Cerebellar cortex (tissue), 1 donor: ENCODE results near the gene KRT35.
"Not testable (repeated sequence)": the region's sequence is repeated elsewhere in the genome, so short reads cannot be mapped to it uniquely, and the experiment has no call there.

Experiments used
- DNase-seq: peaks from one replicate; pipeline ENCODE4 v3.0.0-alpha.2; 2015; ENCODE audit warnings: low spot score

KRT35 gene

GRCh38 chr17:41453066-41453465 lies 27.9 kb downstream of the KRT35 start:
- DNase-seq, result no peak

GRCh38 chr17:41452281-41452680 lies 28.7 kb downstream of the KRT35 start:
- no peak for DNase-seq

DNA sequence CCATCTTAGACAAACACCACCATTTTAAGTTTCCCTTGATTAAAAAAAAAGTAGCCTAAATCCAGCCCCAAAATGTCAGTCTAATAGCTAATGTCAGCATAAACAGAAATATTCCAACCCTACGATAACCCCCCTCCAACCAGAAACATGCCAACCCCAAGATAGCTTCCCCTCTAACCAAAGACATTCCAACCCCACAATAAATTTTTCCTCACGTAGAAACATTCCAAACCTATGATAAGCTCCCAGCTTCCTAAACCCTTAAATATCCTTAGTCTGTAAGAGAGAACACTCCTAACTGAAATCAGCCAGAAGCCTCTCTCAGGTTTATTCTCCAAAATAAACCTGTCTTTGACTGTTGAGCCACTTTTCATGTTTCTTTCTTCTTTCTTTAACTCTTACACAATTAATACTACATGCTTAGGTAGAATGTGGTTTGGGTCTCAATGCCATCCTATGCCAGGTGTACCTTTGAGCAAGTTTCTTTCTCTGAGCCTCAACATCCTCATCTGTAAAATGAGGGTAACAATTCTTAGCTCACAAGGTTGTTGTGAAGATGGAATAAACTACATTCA lies 29.7 kb downstream of the KRT35 start:
- DNase-seq, result no peak

GRCh38 chr17:41449008-41449407 lies 31.9 kb downstream of the KRT35 start:
- no peak for DNase-seq

DNA sequence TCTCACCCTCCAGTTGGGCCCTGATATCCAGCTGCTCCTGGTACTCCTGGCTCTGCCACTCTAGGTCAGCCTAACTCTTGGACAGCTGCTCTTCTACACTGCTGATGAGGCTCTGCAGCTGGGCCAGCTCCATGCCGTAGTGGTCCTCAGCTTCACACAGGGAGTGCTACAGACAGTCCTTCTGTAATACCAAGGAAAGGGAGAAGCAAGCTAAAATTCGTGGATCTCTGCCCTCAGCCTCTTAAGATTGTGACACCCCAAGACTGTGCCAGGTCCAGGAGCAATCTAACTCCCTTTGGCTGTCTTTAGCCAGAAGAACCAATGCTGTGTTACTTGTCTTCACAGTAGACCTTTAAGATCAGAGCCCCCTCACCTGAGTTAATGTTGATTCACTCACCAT lies 32.4 kb downstream of the KRT35 start:
- no peak for DNase-seq

- no peak for DNase-seq
These were observed 34.1 kb downstream of the KRT35 start for GRCh38 chr17:41446806-41447205.

GRCh38 chr17:41444640-41445039 lies 36.3 kb downstream of the KRT35 start:
- no peak for DNase-seq

GRCh38 chr17:41444186-41444585 lies 36.8 kb downstream of the KRT35 start:
- DNase-seq, result no peak

GRCh38 chr17:41442739-41443138 lies 38.2 kb downstream of the KRT35 start:
- DNase-seq, result no peak

DNA sequence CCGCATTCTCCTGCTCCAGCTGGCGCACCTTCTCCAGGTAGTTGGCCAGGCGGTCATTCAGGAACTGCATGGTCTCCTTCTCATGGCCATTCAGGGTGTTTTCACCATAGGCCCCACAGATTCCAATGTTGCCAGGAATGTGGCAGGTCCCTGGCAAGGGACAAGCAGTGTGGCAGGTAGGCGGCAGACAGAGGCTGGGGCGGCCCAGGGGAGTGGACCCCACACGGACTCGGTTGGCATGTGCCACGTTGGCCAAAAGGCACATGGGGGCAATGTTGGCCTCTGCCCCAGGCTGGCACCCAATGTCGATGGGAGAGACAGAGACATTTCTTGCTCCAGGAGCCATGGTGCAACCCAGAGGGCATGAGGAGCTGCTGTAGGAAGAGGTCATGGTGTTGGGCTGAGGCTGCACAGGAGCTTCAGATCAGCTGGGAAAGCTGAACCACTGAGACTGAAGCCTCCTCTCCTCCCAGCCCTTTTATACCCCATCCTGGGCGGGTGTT lies 40.4 kb downstream of the KRT35 start, which contains the start of gene KRT38:
Gene KRT38, minus strand, starts transcription at position 453 of the 503 bp plus-strand sequence. Its CDS starts 62 bp downstream, at position 391.
- no peak for DNase-seq

GRCh38 chr17:41439375-41439774 lies 41.6 kb downstream of the KRT35 start:
- no peak for DNase-seq

GRCh38 chr17:41437769-41438168 lies 43.2 kb downstream of the KRT35 start:
- no peak for DNase-seq

DNA sequence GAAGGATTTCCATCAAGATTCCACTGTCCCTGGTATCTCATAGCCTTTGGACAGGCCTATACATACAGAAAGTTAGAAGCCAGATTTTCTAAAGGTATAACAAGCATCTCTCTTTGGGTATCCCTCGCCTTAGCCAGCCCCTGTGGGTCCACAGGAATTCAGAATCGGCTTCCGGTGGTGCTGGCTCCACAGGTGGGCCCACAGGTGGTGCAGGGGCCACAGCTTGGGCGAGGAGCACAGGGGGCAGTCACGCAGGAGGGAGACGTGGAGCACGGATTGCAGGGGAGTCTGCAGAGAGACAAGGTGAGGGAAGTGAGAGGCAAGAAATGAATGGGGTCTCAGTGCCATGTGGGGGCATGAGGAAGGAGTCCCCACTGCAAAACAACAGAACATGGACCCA lies 43.7 kb downstream of the KRT35 start:
- DNase-seq, result no peak

GRCh38 chr17:41434415-41434814 lies 46.5 kb downstream of the KRT35 start:
- DNase-seq, result no peak

- no peak for DNase-seq
These were observed 46.9 kb downstream of the KRT35 start for GRCh38 chr17:41434005-41434404.

- no peak for DNase-seq
These were observed 47.4 kb downstream of the KRT35 start for GRCh38 chr17:41433586-41433985.

DNA sequence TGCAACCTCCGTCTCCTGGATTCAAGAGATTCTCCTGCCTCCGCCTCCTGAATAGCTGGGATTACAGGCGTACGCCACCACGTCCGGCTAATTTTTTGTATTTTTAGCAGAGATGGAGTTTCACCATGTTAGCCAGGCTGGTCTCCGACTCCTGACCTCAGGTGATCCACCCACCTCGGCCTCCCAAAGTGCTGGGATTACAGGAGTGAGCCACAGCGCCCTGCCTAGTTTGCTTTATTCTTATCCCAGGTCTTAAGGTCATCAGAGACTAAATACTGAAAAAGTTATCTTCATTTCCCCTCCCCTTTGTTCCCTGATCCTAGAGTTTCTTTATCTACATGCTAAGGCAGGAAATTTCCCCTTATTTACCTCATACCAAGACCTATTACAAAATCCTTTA lies 50.6 kb downstream of the KRT35 start:
- DNase-seq, result not testable (repeated sequence)

DNA sequence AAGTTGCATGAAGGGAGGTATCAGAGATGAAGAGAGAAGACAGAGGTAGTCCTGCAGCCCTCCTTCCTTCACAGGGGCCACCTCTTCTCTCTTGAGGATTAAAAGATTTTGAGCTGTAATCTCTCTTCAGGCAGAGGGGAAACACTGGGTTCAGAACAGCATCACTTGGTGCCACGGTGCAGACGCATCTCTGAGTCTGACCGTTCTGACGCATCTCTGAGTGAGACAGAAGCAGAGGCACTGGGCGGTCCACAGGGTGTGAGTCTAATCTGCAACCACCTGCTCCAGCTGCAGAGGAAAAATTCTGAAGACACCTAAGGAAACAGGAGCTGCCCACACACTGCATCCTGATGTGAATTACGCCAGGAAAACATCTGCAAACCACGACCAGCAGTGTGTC lies 51.3 kb downstream of the KRT35 start:
- no peak for DNase-seq

DNA sequence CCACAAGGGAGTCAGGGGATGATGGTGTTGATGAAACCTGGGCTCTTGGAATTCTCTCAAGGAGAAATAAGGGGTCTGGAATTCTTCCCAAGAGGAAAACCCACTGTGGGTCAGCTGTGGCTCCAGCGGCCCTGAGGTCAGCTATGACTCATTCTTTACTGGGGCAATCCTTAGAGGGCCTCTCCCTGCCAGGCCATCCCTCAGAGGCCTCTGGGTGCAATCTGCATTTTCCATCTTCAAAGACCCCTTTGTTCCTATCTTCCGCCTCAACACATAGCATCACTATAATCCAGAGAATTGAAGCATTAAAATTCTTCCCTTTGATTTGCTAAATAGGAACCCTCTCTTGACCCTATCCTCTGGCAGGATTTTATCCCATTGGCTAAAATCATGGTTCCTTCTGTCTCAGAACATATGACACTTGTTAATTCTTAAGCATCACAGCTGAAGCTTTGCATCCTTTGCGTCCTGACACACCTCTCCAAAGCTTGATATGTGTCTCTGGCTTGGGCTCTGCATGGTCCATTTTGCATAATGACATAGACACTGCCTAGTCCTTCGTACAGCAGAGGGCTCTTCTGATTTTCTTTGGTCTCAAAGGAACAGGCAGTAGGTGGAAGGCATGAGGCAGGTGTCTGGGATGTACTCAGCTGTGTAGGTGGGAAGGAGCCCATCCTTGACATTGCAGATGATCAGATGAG lies 52.2 kb downstream of the KRT35 start:
- no peak for DNase-seq
